ENCODE data around the gene GAREM1. TPM values are rescaled to one million over a fixed set of nuclear protein-coding genes. Genes with fewer than 3 reads are reported as not detected.

GAREM1 gene
- total RNA-seq, 1 experiment from 2014 or later: 1.0 TPM

DNA sequence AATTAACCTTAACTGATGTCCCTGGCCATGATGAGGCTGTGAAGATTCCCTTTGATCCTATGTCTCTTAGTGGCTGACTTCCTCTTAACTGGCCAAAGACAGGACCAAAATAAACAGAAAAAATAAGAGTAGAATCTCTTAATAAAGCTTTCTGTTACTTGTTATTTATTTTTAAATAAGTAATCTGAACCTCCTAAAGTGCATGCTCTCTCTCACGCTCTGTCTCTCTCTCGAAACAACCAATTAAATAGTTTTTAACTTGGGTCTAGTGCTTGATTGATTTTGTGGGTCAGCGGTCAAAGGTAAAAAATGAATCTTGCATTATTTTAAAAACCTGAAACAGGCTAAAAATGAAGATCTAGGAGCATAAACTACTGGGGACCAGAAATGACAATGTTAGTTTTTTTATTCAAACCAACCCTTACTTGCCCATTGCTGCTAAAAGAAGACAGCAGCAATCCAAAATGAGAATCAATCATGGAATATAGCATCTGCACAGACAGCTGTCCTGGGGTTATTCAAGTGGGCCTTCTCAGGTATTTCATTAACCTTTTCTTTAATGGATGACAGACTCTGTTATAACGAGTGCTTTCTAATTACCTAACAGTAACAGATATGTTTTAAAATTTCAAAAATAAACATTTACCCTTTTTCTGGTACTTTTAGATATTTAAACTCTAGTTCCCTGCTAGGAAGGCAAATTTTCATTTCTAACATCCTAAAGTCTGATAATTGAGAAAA, 11.2 kb downstream of the GAREM1 start:
- DNase-seq (ENCODE audit: low read depth): no peak

DNA sequence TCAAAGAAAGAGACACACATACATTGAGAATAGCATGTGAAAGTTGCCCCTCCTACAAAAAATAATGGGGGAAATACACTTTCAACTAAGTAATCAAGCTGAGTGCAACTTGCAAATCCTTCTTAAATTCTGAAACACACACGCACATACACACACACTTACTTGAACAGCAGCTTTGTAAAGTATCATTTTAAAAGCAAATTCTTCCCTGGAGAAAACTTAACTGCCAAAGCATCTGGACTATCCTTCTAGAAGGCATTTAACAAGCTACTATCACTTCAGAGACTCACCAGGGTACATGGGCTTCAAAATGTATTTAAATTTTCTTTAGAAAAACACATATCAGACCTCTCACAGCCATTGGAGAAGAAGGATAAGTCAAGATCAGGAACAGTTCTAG, 15.3 kb downstream of the GAREM1 start:
- no peak for DNase-seq (ENCODE audit: low read depth)

DNA sequence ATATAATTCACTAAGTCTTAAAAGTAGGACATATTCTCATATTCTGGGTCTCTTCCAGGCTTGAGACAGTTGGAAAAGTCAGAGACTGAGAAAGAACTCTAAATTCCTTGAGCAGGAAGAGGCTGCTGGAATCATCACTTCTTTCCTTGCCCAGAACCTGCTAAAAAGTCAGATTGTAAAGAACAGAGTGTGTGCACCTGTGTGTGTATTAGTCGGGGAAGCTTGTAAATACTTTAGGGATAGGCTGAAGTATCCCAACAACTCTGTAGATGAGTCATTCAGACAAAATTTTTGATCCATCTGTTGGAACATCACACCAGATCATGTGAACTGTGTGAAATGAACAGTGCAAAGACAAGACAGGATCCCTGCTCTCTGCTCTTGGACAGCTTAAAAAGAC, 16.1 kb downstream of the GAREM1 start:
- DNase-seq (ENCODE audit: low read depth): no peak

DNA sequence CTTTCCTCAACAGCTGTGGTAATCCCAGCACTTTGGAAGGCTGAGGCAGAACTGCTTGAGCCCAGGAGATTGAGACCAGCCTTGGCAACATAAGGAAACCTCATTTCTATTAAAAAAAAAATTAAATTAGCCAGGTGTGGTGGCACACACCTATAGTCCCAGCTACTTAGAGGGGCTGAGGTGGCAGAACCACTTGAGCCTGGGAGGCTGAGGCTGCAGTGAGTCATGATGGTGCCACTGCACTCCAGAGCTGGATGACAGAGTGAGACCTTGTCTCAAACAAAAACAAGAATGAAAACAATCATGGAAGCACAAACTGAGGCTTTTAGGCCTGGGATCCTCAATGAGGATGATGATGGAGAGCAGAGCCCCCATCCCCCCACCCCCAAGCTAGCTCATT, 19.8 kb downstream of the GAREM1 start:
- no peak for DNase-seq (ENCODE audit: low read depth)

DNA sequence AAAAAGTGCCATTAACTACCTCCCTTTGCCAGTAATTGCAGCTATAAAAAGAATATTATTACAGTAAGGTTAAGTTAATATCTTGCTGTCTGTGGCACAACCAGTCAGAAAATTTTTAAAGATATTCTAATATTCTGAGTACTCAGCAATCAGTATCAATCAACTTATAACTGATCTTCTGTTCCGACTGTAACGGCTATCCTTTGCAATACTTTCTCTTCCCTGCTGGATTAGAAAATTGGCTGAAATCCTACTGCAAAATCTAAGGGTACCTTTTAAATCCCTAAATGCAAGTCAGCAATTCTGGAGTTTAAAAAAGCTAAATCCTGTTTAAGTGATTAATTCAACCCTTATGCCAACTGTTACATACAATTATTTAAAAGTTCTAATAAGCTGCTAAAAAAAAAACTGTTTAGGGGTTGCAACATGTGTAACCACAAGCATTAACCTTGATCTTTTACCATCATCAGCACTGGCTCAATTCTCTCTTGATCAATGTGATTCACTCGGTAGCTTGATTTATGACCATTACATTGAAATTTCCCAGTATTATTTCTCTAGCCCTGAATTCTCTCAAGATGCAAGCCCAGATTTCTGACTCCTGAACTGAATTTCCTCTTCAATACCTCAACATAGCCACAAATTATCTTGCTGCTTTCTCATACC, 20.5 kb downstream of the GAREM1 start:
- no peak for DNase-seq (ENCODE audit: low read depth)

DNA sequence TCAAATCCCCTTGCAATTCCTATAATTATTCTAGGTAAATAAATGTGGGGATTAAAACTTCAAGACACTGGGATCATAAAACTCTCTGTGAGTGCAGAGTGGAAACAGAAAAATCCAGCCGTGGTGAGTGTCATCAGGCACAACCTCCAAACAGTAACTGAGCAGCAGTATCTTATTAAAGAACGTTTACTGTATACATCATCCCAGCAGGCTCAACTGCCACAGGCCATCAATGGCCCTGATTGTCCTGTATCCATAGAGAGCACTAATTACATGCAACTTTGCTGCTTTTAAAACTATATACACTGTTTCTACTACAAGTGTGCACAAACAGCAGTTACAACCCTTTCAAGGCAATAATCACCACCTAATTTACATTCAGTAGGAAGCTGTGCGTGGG, 23.9 kb downstream of the GAREM1 start:
- no peak for DNase-seq (ENCODE audit: low read depth)

DNA sequence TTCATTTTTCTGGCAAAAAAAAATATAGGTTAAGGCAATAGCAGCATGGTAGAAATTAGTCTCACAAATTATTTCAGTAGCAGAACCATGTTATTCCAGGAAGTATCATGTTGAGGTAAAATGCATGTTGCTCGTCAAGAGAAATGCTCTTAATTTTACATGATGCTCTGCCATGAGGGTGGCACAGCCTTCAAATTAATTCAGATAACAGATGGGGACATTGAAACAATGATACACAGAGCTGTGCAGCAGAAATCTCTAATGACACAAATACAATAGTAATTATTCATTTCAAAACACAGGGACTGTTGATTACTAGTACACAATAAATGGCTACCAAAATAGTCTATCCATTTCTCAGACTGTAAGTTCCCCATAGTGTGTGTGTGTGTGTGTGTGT, 24.8 kb downstream of the GAREM1 start:
- no peak for DNase-seq (ENCODE audit: low read depth)

DNA sequence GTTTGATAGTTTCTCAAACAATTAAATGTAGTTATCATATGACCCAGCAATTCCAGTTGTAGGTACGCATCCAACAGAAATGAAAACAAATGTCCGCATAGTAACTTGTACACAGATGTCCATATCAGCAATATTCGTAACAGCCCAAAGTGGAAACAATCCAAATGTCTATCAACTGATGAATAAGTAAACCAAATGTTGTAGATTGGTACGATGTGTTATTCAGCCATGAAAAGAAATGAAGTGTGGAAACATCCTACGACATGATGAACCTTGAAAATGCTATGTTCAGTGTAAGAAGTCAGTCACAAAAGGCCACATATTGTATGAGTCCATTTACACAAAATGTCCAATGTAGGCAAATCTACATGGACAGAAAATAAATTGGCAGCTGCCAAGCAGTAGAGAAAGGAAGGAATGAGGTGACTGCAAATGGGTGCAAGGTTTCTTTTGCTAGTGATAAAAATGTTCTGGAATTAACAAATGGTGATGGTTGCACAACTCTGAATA, 26.9 kb downstream of the GAREM1 start:
- no peak for DNase-seq (ENCODE audit: low read depth)

DNA sequence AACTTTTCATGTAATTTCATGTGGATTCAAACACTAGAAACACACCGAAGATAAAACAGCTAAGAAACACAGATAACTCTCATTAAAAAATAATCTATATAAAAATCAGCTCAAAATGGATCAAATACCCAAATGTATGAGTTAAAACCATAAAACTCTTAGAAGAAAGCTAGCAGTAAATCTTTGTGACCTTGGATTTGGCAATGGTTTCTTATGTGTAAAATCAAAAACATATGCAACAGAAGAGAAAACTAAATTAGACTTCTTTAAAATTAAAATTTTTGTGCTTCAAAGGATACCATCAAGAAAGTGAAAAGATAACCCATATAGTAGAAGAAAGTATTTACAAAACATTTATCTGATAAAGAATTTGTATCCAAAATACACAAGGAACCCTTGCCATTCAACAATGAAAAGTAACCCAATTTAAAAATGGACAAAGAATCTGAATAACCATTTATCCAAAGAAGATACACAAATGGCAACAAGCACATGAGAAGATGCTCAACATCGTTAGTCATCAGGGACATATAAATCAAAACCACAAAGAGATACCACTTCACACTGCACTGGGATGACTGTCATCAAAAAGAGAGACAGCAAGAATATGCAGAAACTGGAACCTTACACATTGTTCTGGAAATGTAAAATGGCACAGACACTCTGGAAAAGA, 27.5 kb downstream of the GAREM1 start:
- no peak for DNase-seq (ENCODE audit: low read depth)

DNA sequence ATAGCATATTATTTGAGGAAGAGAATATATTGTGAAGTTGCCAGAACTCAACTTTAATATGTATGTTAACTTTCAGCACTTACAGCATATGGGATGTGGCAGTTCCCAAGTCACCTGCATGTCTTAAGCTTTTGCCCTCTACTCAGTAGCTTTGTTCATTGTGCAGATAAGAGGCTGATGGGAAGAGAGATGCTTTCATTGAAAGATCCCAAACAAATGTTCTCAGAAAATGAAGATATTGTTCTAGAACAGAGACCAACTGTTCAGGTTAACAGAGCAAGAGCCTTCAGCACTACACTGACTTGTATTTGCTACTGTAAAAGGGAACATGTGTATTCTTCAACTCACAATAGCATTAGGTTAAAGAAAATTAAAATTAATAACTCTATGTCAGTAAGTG, 28.1 kb downstream of the GAREM1 start:
- DNase-seq (ENCODE audit: low read depth): no peak

DNA sequence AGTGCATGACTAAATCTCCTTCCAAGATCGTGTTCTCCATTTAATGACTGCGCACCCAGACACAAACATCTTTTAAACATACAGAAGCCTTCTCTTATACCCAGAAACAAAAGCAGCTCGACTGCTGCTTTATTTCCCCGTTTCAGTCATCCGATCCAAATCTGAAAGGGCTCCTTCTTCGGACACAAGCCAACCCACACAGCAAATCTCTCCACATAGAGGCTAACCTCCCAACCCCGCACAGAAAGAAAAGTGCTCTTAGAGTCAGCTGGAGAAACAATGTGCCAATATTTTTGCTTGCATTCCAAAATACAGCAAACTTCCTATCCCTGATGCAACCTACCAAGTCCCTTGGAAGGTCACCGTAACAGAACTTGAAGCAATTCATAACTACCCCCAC, 29.1 kb downstream of the GAREM1 start:
- no peak for DNase-seq (ENCODE audit: low read depth)

DNA sequence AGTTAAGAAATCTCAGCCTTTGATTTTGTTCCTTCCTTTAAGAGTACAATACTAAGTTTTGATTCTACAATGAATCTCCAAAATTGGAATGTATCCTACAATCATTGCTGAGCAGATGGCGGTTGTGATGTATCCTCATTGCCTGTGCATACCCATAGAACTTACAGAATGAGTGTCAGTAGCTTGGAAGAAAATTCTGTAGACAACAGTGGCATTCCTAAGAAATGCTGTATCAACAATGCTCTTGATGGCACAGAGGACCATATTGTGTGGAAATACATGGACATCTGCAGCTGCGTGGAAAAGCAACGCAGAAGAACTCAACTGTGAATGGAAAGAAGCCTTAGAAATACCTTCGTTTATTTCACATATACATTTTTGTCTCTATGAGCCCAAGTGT, 30.2 kb downstream of the GAREM1 start:
- no peak for DNase-seq (ENCODE audit: low read depth)

DNA sequence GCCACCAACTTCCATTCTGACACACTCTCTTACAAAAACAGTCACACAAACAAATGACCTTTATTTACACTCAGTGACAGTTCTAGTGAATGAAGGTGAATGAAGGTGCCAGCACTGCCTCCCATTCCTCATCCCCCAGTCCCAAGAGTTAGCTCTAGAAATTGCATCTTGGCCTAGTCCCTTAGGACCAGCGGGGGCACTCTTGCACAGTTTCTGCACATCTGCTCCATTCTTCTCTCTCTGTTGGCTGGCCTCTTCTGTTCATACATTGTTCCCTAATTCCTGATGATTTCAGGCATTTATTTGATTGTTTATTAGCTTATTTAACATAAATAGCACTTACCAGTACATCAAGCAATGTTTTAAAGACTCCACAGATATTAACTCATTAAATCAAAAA, 30.9 kb downstream of the GAREM1 start:
- DNase-seq (ENCODE audit: low read depth): no peak

DNA sequence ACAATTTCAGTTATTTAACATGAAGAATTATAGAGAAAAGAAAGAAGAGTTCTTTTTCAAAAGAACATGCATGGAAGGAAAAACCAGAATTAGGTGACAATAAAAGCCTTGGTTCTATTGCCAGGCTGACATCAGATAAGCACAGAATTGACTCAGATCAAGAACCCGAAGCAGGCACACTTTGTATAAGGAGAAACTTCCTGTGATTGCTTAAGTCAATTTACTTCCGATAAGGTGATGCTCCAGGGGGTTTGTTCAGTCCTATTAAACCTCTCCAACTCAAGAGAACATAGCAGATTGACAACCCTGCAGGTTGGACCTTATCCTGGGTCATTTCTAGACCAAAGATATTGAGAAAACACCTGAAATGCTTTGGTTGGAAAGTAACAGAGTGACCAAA, 31.4 kb downstream of the GAREM1 start:
- no peak for DNase-seq (ENCODE audit: low read depth)

DNA sequence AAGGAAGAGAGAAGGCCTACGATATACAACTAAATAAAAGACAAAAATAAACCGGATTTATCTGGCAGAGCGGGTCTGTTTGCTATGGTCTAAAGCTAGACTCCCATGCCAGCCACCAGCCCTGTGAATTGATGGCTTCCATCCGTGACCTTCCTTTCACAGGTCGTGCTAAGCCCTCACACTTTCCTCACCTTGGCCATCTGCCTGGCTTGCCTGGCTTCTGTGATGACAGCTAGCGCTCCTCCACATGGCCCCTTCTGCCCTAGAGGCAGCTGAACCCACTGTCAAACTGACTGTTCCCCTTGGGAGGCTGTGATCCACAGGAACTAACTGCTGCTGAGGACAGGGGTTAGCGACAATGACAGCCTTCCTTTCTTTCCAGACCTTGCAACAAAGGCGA, 32.5 kb downstream of the GAREM1 start:
- DNase-seq (ENCODE audit: low read depth): no peak

DNA sequence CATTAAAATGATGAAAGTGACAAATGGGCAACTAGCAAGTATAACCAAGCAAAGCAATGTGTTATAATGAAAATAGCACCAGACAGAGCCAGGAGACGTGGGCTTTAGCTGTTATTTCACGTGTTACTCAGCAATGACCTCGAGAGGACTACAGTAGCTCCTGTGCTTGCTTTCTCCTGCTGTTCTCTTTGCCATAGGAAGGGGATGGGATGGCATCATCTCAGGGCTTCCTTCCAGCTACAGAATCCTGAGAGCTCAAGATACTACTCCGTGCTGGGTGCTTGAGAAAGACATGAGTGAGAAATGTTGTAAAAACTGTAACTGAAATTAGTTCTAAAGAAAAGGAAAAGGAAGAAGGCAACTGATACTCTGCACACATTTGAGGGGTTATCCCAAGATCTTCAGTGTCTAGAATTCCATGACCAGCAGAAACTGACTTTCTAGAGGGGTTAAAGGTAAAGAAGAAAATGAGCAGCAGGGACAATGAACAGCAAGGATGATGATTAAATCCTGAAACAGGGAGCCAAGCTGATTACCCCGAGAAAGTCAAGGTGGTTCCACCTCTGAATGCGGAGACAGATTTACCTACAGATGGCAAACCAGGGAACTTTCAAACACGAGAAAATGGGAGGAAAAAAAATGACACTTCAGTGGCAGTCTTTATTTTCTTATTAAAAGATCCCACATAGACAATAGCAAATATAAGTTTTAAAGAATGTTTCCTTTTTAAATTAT, 33.4 kb downstream of the GAREM1 start:
- no peak for DNase-seq (ENCODE audit: low read depth)

DNA sequence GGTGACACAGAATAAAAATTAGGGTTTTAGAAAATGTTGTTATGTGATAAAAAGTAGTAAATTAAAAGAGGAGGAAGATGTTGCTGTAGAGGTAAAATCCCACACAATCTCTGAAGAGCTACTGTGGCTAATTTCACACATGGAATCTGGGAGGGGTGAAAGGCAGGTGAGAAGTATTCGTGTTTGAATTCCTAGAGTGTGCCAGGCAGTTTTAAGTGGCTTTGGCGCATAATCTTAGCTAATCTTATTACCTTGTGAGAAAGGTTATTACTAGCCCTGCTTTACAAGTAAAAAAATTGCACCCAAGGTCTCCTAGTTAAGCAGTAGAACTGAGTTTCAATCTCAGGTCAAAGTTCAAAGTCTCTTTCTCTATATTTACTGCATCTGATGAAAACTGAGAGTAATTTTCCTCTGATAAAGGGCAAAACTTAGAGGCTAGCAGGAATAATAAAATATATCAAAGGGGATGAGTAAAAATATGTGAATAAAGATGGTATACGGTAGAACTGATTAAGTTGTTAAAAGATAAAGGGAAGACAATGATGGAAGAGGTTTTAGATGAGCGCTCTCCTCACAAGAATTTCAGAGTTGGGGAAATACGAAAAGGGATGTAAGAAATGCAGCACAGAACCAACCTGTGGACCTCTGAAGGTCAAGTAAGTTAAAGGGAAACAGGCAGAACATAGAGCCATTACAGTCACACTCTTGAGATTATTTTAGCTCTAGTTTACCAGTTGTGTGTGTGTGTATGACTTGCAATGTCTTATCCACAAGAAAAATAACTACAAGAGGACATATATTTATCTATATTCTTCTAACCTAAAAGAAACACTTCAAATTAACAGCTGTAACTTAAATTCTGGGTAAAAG, 34.8 kb downstream of the GAREM1 start:
- no peak for DNase-seq (ENCODE audit: low read depth)

DNA sequence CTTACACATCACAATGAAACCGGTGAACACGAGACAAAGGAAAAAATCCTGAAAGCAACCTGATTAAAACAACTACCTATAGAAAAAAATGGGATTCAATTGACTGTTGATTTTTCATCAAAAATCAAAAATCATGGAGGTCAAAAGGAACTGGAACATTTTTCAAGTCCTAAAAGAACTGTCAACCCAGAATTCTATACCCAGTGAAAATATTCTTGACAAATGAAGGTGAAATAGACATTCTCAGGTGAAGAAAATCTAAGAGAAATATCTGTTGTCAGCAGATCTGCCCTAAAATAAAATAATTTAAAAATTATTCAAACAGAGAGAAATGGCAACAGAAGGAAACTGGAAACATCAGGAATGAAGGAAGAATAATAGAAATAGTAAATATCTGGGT, 38.9 kb downstream of the GAREM1 start:
- no peak for DNase-seq (ENCODE audit: low read depth)

DNA sequence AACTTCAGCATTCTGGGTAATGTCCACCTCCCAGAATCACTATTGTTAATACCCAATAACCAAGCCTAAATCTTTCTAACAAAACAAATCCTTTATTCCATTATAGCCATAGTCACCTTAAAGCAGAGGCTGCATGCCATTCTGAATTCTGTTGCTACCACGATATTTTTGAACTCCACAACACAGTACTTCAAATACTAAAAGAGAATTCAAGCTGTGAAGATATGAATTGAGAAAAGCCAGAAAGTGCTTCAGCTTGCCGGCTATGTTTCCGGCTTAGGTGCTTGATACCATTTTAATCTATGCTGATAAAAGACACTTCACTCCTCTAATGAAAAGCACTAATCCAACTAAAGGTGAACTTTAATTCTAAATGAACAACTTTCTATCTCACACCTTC, 41.3 kb downstream of the GAREM1 start:
- no peak for DNase-seq (ENCODE audit: low read depth)

DNA sequence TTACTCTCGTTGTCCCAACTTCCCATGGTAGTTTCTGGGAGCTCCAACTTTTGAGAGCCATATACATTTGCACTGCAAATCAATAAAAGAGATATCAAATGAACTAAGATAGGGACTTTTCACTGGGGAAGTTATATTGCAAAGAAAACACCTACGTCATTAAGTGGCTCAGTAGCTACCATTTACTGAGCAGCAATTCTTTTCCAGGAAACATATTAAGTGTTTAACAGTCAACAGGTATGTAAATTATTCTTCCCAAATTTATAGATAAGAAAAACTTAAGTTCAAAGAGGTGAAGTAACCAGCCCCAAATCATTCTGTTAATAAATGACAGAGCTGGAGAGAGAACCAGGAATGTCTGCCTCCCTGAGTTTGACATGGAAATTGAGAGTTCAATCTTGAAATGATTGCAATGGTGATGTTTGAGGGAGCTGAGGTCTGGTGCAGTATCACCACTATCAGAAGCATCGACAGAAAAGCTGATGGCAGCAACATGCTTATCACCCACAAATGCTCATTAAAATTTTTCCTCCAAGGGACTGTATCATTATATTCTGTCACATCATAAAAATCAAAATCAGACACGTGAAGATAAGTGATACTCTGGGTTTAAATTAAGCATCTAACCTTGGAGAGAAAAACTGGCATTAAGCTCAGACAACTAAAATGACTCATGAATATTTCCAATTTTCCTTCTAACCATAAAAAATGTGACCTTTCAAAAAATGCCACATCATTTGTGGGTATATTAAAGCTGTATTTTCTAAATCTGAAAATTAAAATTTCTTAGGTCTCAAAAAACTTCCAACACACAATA, 43.4 kb downstream of the GAREM1 start:
- no peak for DNase-seq (ENCODE audit: low read depth)
